HG03103 (cell line): ENCODE measurements around the gene IMMP2L.
"Not testable (repeated sequence)": the region's sequence is repeated elsewhere in the genome, so short reads cannot be mapped to it uniquely, and the experiment has no call there.

Source experiments
- ATAC-seq: cut with Tn5 transposase; IDR thresholded peaks from one replicate; pipeline ENCODE4 v1.9.1; 2021; ENCODE audit warnings: low read depth; ENCODE audit not compliant: unreplicated experiment

IMMP2L gene

GRCh38 chr7:111091593-111092358 is 470.5 kb downstream of the IMMP2L start:
- no peak for ATAC-seq

- ATAC-seq, result no peak
Observed at GRCh38 chr7:111090846-111091245, 471.4 kb downstream of the IMMP2L start, which contains the start of gene LRRN3. LRRN3 (plus strand) TSS chr7:111091127; CDS start chr7:111122773, 31,646 bp downstream.

GRCh38 chr7:111089822-111090426 is 472.4 kb downstream of the IMMP2L start:
- ATAC-seq, result peak; percentile 48

GRCh38 chr7:111088328-111088727 is 474.0 kb downstream of the IMMP2L start:
- no peak for ATAC-seq

- ATAC-seq, result no peak
Observed at GRCh38 chr7:111086532-111086931, 475.8 kb downstream of the IMMP2L start.

- ATAC-seq, result no peak
Observed at GRCh38 chr7:111085356-111085755, 476.9 kb downstream of the IMMP2L start.

GRCh38 chr7:111083413-111083812 is 478.9 kb downstream of the IMMP2L start:
- peak; percentile 98 for ATAC-seq

GRCh38 chr7:111082351-111082750 is 479.9 kb downstream of the IMMP2L start:
- ATAC-seq, result no peak

- ATAC-seq, result no peak
Observed at GRCh38 chr7:111081546-111082267, 480.6 kb downstream of the IMMP2L start.

GRCh38 chr7:111080495-111081105 is 481.7 kb downstream of the IMMP2L start:
- ATAC-seq, result peak; percentile 19

- ATAC-seq, result no peak
Observed at GRCh38 chr7:111077001-111077400, 485.3 kb downstream of the IMMP2L start.

GRCh38 chr7:111076205-111076604 is 486.1 kb downstream of the IMMP2L start:
- no peak for ATAC-seq

- no peak for ATAC-seq
Observed at GRCh38 chr7:111075498-111075897, 486.8 kb downstream of the IMMP2L start.

- ATAC-seq, result no peak
Observed at GRCh38 chr7:111074748-111075146, 487.5 kb downstream of the IMMP2L start.

- ATAC-seq, result no peak
Observed at GRCh38 chr7:111074071-111074747, 488.1 kb downstream of the IMMP2L start.

- ATAC-seq, result not testable (repeated sequence)
Observed at GRCh38 chr7:111072658-111073057, 489.6 kb downstream of the IMMP2L start.

- no peak for ATAC-seq
Observed at GRCh38 chr7:111071556-111071955, 490.7 kb downstream of the IMMP2L start.

- ATAC-seq, result no peak
Observed at GRCh38 chr7:111068618-111069017, 493.7 kb downstream of the IMMP2L start.

- ATAC-seq, result no peak
Observed at GRCh38 chr7:111067682-111068081, 494.6 kb downstream of the IMMP2L start.

GRCh38 chr7:111067251-111067650 is 495.0 kb downstream of the IMMP2L start:
- ATAC-seq, result no peak
